Jurkat, Clone E6-1 (cell line): ENCODE results near the gene VTA1. TPM values are rescaled to one million over a fixed set of nuclear protein-coding genes. Genes with fewer than 3 reads are reported as not detected.
A peak's percentile ranks its signal among the peaks of the same experiment; 100 is the strongest.
"Not testable (repeated sequence)": the region's sequence is repeated elsewhere in the genome, so short reads cannot be mapped to it uniquely, and the experiment has no call there.

Experiments
- DNase-seq: peaks from one replicate; pipeline ENCODE4 v3.0.0-alpha.2; 2011; ENCODE audit warnings: low read depth, low spot score
- H3K4me3 ChIP-seq: 2 replicates; pipeline ENCODE4 v1.5.1; 2011; ENCODE audit warnings: mild to moderate bottlenecking, low read length, control low read depth, moderate library complexity
- polyA plus RNA-seq: library from polyadenylated mRNA; unstranded; fragments of >200 nt; gene quantifications from one replicate; pipeline ENCODE4 v1.2.1, GENCODE V29; 2012; ENCODE audit warnings: missing spikeins; ENCODE audit not compliant: insufficient read length, insufficient read depth

The VTA1 gene
- 68.9 TPM for polyA plus RNA-seq

- peak; percentile 98 for DNase-seq
- peak within 1 kb of the TSS; percentile 76 for H3K4me3 ChIP-seq
Observed at GRCh38 chr6:142146828-142147662, at the start of gene VTA1, which contains the start of gene NMBR. Gene VTA1 (plus strand): TSS chr6:142147263. CDS start chr6:142147288, 25 bp downstream. Gene NMBR (minus strand): TSS chr6:142147122. CDS start chr6:142088658, 58,464 bp downstream.

GRCh38 chr6:142104820-142105219, 42.2 kb upstream of the VTA1 start:
- DNase-seq, H3K4me3 ChIP-seq: not testable (repeated sequence)

- H3K4me3 ChIP-seq, DNase-seq: not testable (repeated sequence)
Observed at GRCh38 chr6:142110820-142111219, 36.2 kb upstream of the VTA1 start.

GRCh38 chr6:142112451-142113061, 34.5 kb upstream of the VTA1 start:
- DNase-seq: peak; percentile 67
- no peak overlapping the region for H3K4me3 ChIP-seq

- no peak for DNase-seq
- H3K4me3 ChIP-seq: no peak overlapping the region
Observed at GRCh38 chr6:142117366-142117765, 29.7 kb upstream of the VTA1 start.

- H3K4me3 ChIP-seq: no peak overlapping the region
- no peak for DNase-seq
Observed at GRCh38 chr6:142118328-142118727, 28.7 kb upstream of the VTA1 start.

- no peak for DNase-seq
- H3K4me3 ChIP-seq: no peak overlapping the region
Observed at GRCh38 chr6:142118925-142119324, 28.1 kb upstream of the VTA1 start.

- no peak overlapping the region for H3K4me3 ChIP-seq
Observed at GRCh38 chr6:142121342-142121741, 25.7 kb upstream of the VTA1 start.

GRCh38 chr6:142130814-142131213, 16.2 kb upstream of the VTA1 start:
- H3K4me3 ChIP-seq: no peak overlapping the region
- DNase-seq: no peak

More at GRCh38 chr6:142121342-142121741, 25.7 kb upstream of the VTA1 start:
- DNase-seq: no peak

GRCh38 chr6:142132625-142133024, 14.4 kb upstream of the VTA1 start, which contains the start of gene GJE1:
Gene GJE1 (plus strand): TSS chr6:142132925. CDS start chr6:142133159, 234 bp downstream.
- no peak within 1 kb of the TSS for H3K4me3 ChIP-seq

GRCh38 chr6:142138876-142139275, 8.2 kb upstream of the VTA1 start:
- DNase-seq: no peak
- H3K4me3 ChIP-seq: no peak overlapping the region

More at GRCh38 chr6:142132625-142133024, 14.4 kb upstream of the VTA1 start, which contains the start of gene GJE1:
- no peak for DNase-seq

GRCh38 chr6:142141531-142141930, 5.5 kb upstream of the VTA1 start:
- not testable (repeated sequence) for DNase-seq, H3K4me3 ChIP-seq

- no peak overlapping the region for H3K4me3 ChIP-seq
- no peak for DNase-seq
Observed at GRCh38 chr6:142152746-142153145, 5.7 kb downstream of the VTA1 start.

GRCh38 chr6:142153196-142153595, 6.1 kb downstream of the VTA1 start:
- no peak for DNase-seq
- H3K4me3 ChIP-seq: no peak overlapping the region

- no peak overlapping the region for H3K4me3 ChIP-seq
- DNase-seq: no peak
Observed at GRCh38 chr6:142154336-142154735, 7.3 kb downstream of the VTA1 start.

- DNase-seq: no peak
- H3K4me3 ChIP-seq: no peak overlapping the region
Observed at GRCh38 chr6:142155091-142155490, 8.0 kb downstream of the VTA1 start.

GRCh38 chr6:142155895-142156757, 9.1 kb downstream of the VTA1 start:
- H3K4me3 ChIP-seq: no peak overlapping the region
- peak; percentile 15 for DNase-seq

GRCh38 chr6:142156758-142157068, 9.7 kb downstream of the VTA1 start:
- not testable (repeated sequence) for DNase-seq

GRCh38 chr6:142162780-142163179, 15.7 kb downstream of the VTA1 start:
- no peak for DNase-seq
- no peak overlapping the region for H3K4me3 ChIP-seq

More at GRCh38 chr6:142156758-142157068, 9.7 kb downstream of the VTA1 start:
- H3K4me3 ChIP-seq: not testable (repeated sequence)
